H7 (cell line): ENCODE measurements around the gene TRIM56. TPM values are rescaled to one million over a fixed set of nuclear protein-coding genes. Genes with fewer than 3 reads are reported as not detected.
A peak's percentile ranks its signal among the peaks of the same experiment; 100 is the strongest.
"Not testable (repeated sequence)": the region's sequence is repeated elsewhere in the genome, so short reads cannot be mapped to it uniquely, and the experiment has no call there.

Source experiments
- DNase-seq: peaks from one replicate; pipeline ENCODE4 v3.0.0; 2012
- H3K27me3 ChIP-seq: 2 replicates; pipeline ENCODE4 v1.6.0; 2011; ENCODE audit warnings: mild to moderate bottlenecking, low read length; ENCODE audit not compliant: control insufficient read depth, insufficient read depth
- H3K36me3 ChIP-seq: replicated peaks from 2 replicates; pipeline ENCODE4 v1.5.1; 2011; ENCODE audit warnings: low read length; ENCODE audit not compliant: control insufficient read depth, insufficient read depth
- H3K4me3 ChIP-seq: 2 replicates; pipeline ENCODE4 v1.5.1; 2011; ENCODE audit warnings: low read depth, mild to moderate bottlenecking, control low read depth, low read length, moderate library complexity; ENCODE audit not compliant: insufficient read depth
- total RNA-seq: library from RNA; depleted of rRNA; stranded (reverse); fragments of >200 nt; shearing (Covaris generic); gene quantifications from 2 replicates; pipeline ENCODE4 v1.2.3, GENCODE V29; 2014

Gene TRIM56
- total RNA-seq, 1 experiment from 2014 or later: 6.1 TPM

GRCh38 chr7:101126651-101127459, 41.6 kb downstream of the TRIM56 start, which contains the start of gene SERPINE1:
Gene SERPINE1, plus strand, starts transcription at chr7:101127104. Its CDS starts 1,290 bp downstream, at chr7:101128394.
- Histone ChIP-seq H3K4me3 (peak within 1 kb of the TSS; percentile 19; the same call in 1 of the 2 replicates), H3K36me3 (no peaks in the 10 kb centered on the region; the same call in 1 of the 2 replicates), H3K27me3 (no peaks in the 10 kb centered on the region)
- peak; percentile 84 for DNase-seq

GRCh38 chr7:101127460-101128039, 42.3 kb downstream of the TRIM56 start:
- H3K27me3 ChIP-seq: no peaks in the 10 kb centered on the region
- no peak for DNase-seq
- H3K36me3 ChIP-seq: no peaks in the 10 kb centered on the region; the same call in 1 of the 2 replicates
- H3K4me3 ChIP-seq: peak overlapping the region; percentile 19; the same call in 1 of the 2 replicates

DNA sequence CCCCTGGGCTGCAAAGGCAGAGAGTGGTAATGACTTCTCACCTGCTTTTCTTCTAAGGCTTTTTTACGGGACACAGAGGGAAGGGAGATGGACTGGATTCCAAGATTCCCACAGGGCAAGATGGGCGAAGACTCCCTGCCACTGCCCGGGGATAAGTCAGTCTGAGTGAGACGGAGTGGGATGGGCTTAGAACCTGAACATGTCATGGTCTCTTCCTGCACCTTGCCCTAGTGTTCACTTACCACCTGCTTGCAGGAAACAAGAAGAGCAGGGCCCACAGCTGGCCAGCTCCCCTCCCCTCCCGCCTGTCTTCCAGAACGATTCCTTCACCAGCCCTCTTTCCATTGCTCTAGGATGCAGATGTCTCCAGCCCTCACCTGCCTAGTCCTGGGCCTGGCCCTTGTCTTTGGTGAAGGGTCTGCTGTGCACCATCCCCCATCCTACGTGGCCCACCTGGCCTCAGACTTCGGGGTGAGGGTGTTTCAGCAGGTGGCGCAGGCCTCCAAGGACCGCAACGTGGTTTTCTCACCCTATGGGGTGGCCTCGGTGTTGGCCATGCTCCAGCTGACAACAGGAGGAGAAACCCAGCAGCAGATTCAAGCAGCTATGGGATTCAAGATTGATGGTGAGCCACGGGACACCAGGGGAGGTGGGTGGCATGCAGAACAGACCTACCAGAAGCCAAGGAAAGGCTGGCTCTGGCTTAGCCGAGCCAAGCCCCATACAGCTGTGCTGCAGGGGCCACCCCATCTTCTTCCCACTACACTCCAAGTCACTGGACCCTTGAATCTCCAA, 43.0 kb downstream of the TRIM56 start:
- Histone ChIP-seq H3K36me3 (no peaks in the 10 kb centered on the region; the same call in 1 of the 2 replicates), H3K4me3 (no peak overlapping the region; the same call in 1 of the 2 replicates), H3K27me3 (no peaks in the 10 kb centered on the region)
- DNase-seq: peak; percentile 31

DNA sequence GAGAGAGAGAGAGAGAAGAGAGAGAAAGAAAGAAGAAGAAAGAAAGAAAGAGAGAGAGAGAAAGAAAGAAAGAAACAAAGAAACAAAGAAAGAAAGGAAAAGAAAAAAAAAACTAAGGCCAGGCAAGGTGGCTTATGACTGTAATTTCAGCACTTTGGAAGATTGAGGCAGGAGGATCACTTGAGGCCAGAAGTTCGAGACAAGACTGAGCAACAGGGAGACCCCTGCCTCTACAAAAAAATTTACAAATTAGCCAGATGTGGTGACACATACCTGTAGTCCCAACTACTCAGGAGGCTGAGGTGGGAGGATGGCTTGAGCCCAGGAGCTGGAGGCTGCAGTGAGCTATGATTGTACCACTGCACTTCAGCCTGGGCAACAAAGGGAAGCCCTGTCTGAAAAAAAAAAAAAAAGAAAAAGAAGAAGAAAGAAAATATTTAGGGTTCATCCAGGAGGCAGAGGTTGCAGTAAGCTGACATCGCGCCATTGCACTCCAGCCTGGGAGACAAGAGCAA, 44.4 kb downstream of the TRIM56 start:
- no peaks in the 10 kb centered on the region for H3K27me3 ChIP-seq
- H3K4me3 ChIP-seq: no peak overlapping the region
- H3K36me3 ChIP-seq: no peaks in the 10 kb centered on the region; the same call in 1 of the 2 replicates
- no peak for DNase-seq

- not testable (repeated sequence) for H3K36me3 ChIP-seq, H3K4me3 ChIP-seq, DNase-seq, H3K27me3 ChIP-seq
Measured at GRCh38 chr7:101132626-101133600, 47.6 kb downstream of the TRIM56 start.

DNA sequence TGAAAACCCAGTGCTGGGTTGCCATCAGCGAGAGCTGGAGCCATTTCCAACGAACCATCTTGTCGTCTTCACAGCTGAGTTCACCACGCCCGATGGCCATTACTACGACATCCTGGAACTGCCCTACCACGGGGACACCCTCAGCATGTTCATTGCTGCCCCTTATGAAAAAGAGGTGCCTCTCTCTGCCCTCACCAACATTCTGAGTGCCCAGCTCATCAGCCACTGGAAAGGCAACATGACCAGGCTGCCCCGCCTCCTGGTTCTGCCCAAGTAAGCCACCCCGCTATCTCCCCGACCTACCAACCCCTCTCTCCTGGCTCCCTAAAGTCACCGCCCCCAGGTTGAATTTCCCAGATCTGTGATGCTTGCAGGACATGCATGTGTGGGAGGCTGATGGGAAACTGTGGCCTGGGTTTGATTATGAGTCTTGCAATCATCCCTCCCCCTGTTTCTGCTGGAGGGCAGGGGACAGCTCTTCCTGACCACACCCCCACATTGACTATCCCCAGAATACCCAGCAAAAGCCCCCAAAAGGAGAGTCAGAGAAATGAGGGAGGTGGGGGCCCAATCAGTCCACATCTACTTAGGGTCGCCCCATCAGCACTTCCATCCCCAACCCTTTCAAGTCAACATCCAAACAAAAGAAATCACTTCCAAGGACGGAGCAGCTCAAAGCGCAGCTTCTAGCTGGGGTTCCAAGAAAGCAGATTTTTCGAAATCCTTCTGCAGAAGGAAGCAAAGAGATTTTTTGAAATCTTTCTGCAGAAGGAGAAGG, 48.5 kb downstream of the TRIM56 start:
- peak; percentile 30 for DNase-seq
- H3K36me3 ChIP-seq: no peaks in the 10 kb centered on the region; the same call in 1 of the 2 replicates
- H3K4me3 ChIP-seq: no peak overlapping the region
- no peaks in the 10 kb centered on the region for H3K27me3 ChIP-seq

GRCh38 chr7:101134399-101134980, 49.2 kb downstream of the TRIM56 start:
- no peaks in the 10 kb centered on the region; the same call in 1 of the 2 replicates for H3K36me3 ChIP-seq
- no peak overlapping the region for H3K4me3 ChIP-seq
- DNase-seq: peak; percentile 20
- H3K27me3 ChIP-seq: no peaks in the 10 kb centered on the region

DNA sequence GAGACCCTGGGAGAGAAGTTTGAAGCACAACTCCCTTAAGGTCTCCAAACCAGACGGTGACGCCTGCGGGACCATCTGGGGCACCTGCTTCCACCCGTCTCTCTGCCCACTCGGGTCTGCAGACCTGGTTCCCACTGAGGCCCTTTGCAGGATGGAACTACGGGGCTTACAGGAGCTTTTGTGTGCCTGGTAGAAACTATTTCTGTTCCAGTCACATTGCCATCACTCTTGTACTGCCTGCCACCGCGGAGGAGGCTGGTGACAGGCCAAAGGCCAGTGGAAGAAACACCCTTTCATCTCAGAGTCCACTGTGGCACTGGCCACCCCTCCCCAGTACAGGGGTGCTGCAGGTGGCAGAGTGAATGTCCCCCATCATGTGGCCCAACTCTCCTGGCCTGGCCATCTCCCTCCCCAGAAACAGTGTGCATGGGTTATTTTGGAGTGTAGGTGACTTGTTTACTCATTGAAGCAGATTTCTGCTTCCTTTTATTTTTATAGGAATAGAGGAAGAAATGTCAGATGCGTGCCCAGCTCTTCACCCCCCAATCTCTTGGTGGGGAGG, 52.5 kb downstream of the TRIM56 start:
- DNase-seq: no peak
- no peaks in the 10 kb centered on the region for H3K36me3 ChIP-seq
- no peak overlapping the region for H3K4me3 ChIP-seq
- no peaks in the 10 kb centered on the region for H3K27me3 ChIP-seq

- Histone ChIP-seq H3K36me3 (no peaks in the 10 kb centered on the region), H3K27me3 (no peaks in the 10 kb centered on the region), H3K4me3 (no peak overlapping the region)
- peak; percentile 85 for DNase-seq
Measured at GRCh38 chr7:101138213-101138870, 53.1 kb downstream of the TRIM56 start.

GRCh38 chr7:101140339-101140699, 55.0 kb downstream of the TRIM56 start:
- Histone ChIP-seq H3K27me3 (no peaks in the 10 kb centered on the region), H3K36me3 (no peaks in the 10 kb centered on the region), H3K4me3 (no peak overlapping the region)
- peak; percentile 8 for DNase-seq

DNA sequence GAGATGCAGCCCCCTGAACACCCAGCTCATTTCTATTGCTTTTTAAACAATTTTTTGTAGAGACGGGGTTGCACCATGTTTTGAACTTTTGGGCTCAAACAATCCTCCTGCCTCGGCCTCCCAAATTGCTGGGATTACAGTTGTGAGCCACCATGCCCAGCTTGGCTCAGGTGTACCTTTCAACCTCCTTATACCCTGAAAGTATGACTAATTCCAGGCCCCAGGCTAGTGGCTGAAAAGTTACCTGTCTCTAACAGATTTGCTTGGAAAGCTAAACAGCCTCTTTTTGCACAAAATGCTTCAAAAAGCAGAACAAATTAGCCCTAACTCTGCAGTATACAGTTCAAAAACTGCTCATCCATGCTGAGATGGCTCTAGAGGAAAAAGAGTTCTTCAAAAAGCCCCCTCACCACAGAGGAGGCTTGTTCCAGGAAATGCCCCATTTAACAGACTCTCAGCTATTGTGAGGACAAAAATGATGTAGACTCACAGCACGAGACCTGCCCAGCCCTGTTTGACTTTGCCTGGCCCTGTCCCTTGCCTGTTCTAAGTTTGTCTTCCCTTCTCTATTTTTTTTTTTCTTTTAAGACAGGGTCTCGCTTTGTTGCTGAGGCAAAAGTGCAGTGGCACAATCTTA, 55.6 kb downstream of the TRIM56 start:
- no peak for DNase-seq
- Histone ChIP-seq H3K36me3 (no peaks in the 10 kb centered on the region), H3K27me3 (no peaks in the 10 kb centered on the region), H3K4me3 (no peak overlapping the region)
